ENCODE data around the gene TEX48.

- TF ChIP-seq CTCF (IDR thresholded peaks at IDR 0.05; ENCODE audit: low read length) = peak; percentile 77
- TF ChIP-seq EZH2 (IDR thresholded peaks at IDR 0.05; ENCODE audit: borderline replicate concordance, low read length) = no peak
Measured at GRCh38 chr9:114662081-114662989, 19.7 kb downstream of the TEX48 start.

All from OCI-LY1 (cell line).